Fibroblast of gingiva (primary cell): ENCODE measurements around the gene IGF2BP2.
"Not testable (repeated sequence)": the region's sequence is repeated elsewhere in the genome, so short reads cannot be mapped to it uniquely, and the experiment has no call there.

Source experiments
- DNase-seq: peaks from one replicate; pipeline ENCODE4 v3.0.0-alpha.2; 2011; ENCODE audit warnings: low read depth

The IGF2BP2 gene

GRCh38 chr3:185798831-185799110, 26.1 kb downstream of the IGF2BP2 start:
- not testable (repeated sequence) for DNase-seq

GRCh38 chr3:185797993-185798830, 26.6 kb downstream of the IGF2BP2 start:
- DNase-seq, result no peak

DNA sequence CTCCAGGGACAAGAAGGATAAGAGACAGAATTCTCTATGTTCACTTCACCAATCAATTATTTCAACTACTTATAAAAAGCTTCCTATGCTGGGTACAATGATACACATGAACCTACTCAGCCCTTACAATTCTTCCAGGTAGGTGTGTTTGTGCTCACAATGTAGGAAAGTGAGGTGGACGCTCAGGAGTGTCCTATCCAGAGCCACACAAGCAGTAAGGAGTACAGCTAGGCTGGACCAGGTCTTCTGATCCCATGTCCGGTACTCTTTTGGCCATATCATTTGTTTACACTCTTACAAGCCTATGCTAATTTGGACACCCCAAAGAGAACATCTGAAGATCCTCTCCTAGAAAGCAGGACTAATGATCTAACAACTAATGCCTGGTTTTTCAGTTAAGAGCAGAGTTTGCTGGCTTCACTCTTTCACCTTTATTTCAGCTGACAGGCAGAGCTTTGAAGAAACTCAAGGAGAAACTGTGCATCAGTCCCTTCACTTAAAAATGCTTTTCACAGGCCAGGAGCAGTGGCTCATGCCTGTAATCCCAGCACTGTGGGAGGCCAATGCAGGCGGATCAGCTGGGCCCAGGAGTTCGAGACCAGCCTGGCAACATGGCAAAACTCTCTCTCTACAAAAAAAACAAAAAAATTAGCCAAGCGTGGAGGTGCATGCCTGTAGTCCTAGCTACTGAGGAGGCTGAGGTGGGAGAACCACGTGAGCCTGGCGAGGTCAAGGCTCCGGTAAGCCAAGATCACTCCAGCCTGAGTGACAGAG, 27.5 kb downstream of the IGF2BP2 start:
- DNase-seq, result no peak

GRCh38 chr3:185796431-185797107, 28.3 kb downstream of the IGF2BP2 start:
- peak; percentile 48 for DNase-seq

GRCh38 chr3:185793381-185793780, 31.5 kb downstream of the IGF2BP2 start:
- DNase-seq, result no peak

- DNase-seq, result no peak
These were observed 31.9 kb downstream of the IGF2BP2 start for GRCh38 chr3:185792955-185793354.

- DNase-seq, result no peak
These were observed 34.7 kb downstream of the IGF2BP2 start for GRCh38 chr3:185789891-185790830.

GRCh38 chr3:185789134-185789533, 35.7 kb downstream of the IGF2BP2 start:
- no peak for DNase-seq

GRCh38 chr3:185788292-185788691, 36.5 kb downstream of the IGF2BP2 start:
- DNase-seq, result no peak

DNA sequence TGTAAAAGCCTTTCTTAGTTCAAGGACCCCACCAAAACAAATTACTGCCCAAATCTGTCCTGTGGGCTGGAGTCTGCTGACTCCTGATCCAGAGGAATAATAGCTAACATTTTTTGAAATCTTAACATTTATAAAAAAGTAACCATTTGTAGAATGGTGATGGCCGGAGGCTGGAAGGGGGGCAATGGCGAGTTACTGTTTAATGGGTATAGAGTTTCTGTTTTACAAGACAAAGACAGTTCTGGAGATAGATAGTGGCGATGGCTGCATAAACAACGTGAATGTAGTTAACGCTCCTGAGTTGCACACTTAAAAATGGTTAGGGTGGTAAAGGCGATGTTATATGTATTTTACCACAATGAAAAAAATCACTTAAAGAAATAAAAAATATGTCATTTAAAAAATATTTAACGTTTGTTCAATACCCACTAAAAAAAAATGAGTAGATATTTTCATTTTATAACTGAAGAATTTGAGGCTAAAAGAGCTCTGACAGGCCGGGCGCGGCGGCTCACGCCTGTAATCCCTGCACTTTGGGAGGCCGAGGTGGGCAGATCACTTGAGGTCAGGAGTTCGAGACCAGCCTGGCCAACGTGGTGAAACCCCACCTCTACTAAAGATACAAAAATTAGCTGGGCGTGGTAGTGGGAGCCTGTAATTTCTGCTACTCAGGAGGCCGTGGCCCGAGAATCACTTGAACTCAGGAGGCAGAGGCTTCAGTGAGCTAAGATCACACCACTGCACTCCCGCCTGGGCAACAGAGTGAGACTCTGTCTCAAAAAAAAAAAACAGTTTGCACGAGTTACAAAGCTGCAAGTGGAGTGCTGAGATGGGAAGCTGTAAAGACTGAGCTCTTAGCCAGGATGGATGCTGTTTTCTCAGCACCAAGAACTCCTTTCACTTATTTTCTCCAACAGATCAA, 37.6 kb downstream of the IGF2BP2 start:
- DNase-seq, result no peak

DNA sequence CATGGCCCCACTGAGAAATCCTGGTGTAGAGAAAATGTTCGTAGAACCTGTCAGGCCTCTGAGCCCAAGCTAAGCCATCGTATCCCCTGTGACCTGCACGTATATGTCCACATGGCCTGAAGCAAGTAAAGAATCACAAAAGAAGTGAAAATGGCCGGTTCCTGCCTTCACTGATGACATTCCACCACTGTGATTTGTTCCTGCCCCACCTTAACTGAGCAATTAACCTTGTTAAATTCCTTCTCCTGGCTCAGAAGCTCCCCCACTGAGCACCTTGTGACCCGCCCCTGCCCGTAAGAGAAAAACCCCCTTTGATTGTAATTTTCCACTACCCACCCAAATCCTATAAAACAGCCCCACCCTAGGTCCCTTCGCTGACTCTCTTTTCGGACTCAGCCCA, 38.6 kb downstream of the IGF2BP2 start:
- DNase-seq, result not testable (repeated sequence)

- DNase-seq, result no peak
These were observed 40.5 kb downstream of the IGF2BP2 start for GRCh38 chr3:185784317-185784716.

DNA sequence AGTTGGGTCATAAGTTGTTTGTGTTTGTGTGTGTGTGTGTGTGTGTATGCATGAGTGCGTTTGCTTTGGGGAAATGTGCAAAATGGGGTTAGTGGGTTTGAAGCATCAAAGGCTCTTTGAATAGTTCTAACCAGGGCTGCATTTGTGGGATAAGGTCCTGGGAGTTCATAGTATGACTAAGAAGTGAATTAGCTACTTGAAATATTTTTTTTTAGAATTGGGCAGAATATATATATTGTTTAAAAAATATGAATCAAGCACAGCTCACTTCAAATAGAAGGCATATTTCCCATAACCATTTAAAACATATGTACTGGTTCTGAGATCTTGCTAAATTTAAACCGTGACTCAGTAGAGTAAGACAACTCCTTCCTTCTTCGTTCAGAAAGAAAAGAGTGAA, 43.1 kb downstream of the IGF2BP2 start:
- DNase-seq, result peak; percentile 50

DNA sequence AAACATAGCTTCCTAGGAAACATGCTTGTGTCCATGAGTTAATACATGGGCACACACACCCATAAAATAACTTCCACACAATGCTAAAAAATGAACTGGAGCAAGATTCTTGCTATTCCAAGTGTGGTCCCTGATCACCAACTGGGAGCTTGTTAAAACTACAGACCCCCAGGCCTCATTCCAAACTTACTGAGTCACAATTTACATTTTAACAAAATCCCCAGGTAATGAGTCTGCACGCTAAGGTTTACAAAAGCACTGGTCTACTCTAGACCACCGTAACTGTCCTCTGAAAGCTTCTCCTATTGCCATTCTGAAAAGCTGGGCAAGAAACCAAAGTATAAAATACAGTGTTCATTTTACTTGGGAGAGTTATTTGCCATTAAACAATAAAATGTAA, 45.4 kb downstream of the IGF2BP2 start:
- no peak for DNase-seq

- no peak for DNase-seq
These were observed 46.0 kb downstream of the IGF2BP2 start for GRCh38 chr3:185778821-185779220.

DNA sequence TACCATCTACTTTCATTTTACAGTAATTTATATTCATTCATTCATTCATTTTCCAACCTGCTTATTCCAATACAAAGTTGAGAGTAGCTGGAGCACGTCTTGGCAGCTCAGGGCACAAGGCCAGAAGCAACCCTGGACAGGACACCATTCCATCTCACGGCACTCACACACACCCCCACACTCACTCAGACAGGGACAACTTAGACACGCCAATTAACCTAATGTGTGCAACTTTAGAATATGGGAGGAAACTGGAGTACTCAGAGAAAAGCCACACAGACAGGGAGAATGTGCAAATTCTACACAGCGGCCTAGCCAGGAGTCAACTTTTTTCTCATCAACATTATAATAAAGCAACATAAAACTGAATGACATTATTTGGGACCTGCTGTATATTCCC, 46.7 kb downstream of the IGF2BP2 start:
- no peak for DNase-seq

- DNase-seq, result no peak
These were observed 54.7 kb downstream of the IGF2BP2 start for GRCh38 chr3:185770109-185770508.

- peak; percentile 28 for DNase-seq
These were observed 56.3 kb downstream of the IGF2BP2 start for GRCh38 chr3:185768578-185768982.

GRCh38 chr3:185767002-185767688, 57.7 kb downstream of the IGF2BP2 start:
- no peak for DNase-seq
